ENCODE measurements around the gene PRSS23. TPM values are rescaled to one million over a fixed set of nuclear protein-coding genes. Genes with fewer than 3 reads are reported as not detected.

Gene PRSS23
- total and polyA plus RNA-seq, 9 donors, result 14.5 to 37.5 (median 26.1) TPM

DNA sequence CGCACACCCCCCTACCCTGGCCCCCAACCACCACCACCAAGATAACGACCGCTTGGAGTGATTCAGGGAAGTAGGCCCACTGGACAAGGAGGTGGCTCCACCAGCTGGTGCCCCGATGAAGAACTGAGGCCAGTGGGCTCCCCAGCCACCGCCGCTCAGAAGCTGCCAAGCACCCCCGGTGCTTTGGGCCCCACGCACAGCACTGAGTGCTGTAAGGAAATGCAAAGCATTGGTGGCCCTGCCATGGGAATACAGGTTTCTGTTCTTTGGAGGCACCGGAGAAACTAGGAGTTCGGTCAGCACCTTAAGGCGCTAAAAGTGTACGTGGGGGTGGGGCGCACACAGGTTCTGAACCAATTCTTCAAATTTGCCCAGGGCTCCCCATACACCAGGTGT, 664 bp upstream of the PRSS23 start:
- 42% methylated on average over 9 of the region's 13 CpGs for WGBS (ENCODE audit: insufficient coverage)

GRCh38 chr11:86800960-86801272, 574 bp downstream of the PRSS23 start:
- DNase-seq, result no peak
- Histone ChIP-seq H3K4me3 (ENCODE audit: low read length) (peak overlapping the region; percentile 65), H3K9me3 (replicated peaks; ENCODE audit: control insufficient read depth, low read depth, low read length) (no peaks in the 10 kb centered on the region), H3K4me1 (ENCODE audit: control insufficient read depth, insufficient read depth, low read length) (peaks cover 16% of the 10 kb centered on the region), H3K27me3 (ENCODE audit: control insufficient read depth, insufficient read depth, low read length) (peaks cover 5% of the 10 kb centered on the region), H3K36me3 (ENCODE audit: control insufficient read depth, insufficient read depth, low read length) (no peaks in the 10 kb centered on the region), H3K27ac (ENCODE audit: low read length) (no peak overlapping the region)
- WGBS (ENCODE audit: insufficient coverage), result 20% methylated on average over 1 of the region's 9 CpGs

More for the DNA sequence above, 664 bp upstream of the PRSS23 start:
- H3K9me3 ChIP-seq (replicated peaks; ENCODE audit: control insufficient read depth, low read depth, low read length), result no peaks in the 10 kb centered on the region
- no peak for DNase-seq
- H3K4me1 ChIP-seq (ENCODE audit: control insufficient read depth, insufficient read depth, low read length), result peaks cover 13% of the 10 kb centered on the region
- no peaks in the 10 kb centered on the region for H3K36me3 ChIP-seq (ENCODE audit: control insufficient read depth, insufficient read depth, low read length)
- peaks cover 5% of the 10 kb centered on the region for H3K27me3 ChIP-seq (ENCODE audit: control insufficient read depth, insufficient read depth, low read length)
- H3K27ac ChIP-seq (ENCODE audit: low read length), result no peak overlapping the region
- peak overlapping the region; percentile 39 for H3K4me3 ChIP-seq (ENCODE audit: low read length)

GRCh38 chr11:86801364-86801763, 1.0 kb downstream of the PRSS23 start:
- H3K27me3 ChIP-seq (ENCODE audit: control insufficient read depth, insufficient read depth, low read length), result peaks cover 5% of the 10 kb centered on the region
- no peak overlapping the region for H3K27ac ChIP-seq (ENCODE audit: low read length)
- H3K4me3 ChIP-seq (ENCODE audit: low read length), result peak overlapping the region; percentile 65
- 84% methylated on average over 2 of the region's 2 CpGs for WGBS (ENCODE audit: insufficient coverage)
- peaks cover 16% of the 10 kb centered on the region for H3K4me1 ChIP-seq (ENCODE audit: control insufficient read depth, insufficient read depth, low read length)
- no peak for DNase-seq
- H3K36me3 ChIP-seq (ENCODE audit: control insufficient read depth, insufficient read depth, low read length), result no peaks in the 10 kb centered on the region
- H3K9me3 ChIP-seq (replicated peaks; ENCODE audit: control insufficient read depth, low read depth, low read length), result no peaks in the 10 kb centered on the region

DNA sequence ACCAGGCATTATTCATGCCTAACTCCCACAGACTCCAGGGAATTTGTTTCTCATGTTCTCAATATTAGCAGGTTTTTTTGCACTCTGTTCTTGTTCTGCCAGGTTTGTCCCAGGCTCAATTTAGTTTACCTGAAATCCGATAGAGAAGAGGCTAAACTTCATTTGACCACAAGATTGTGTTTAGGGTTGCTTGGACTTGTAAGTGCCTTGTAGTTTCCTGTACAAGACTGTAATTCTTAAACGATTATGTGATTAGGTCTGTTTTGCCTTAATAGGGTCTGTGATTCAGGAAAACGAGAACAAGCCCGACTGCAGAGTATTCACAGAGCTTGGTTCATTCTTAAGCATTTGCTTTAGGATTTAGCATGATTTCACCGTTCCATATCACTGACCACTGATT, 1.8 kb downstream of the PRSS23 start:
- peaks cover 16% of the 10 kb centered on the region for H3K4me1 ChIP-seq (ENCODE audit: control insufficient read depth, insufficient read depth, low read length)
- no peak overlapping the region for H3K27ac ChIP-seq (ENCODE audit: low read length)
- no peaks in the 10 kb centered on the region for H3K9me3 ChIP-seq (replicated peaks; ENCODE audit: control insufficient read depth, low read depth, low read length)
- no peaks in the 10 kb centered on the region for H3K36me3 ChIP-seq (ENCODE audit: control insufficient read depth, insufficient read depth, low read length)
- no peak overlapping the region for H3K4me3 ChIP-seq (ENCODE audit: low read length)
- DNase-seq, result no peak
- H3K27me3 ChIP-seq (ENCODE audit: control insufficient read depth, insufficient read depth, low read length), result peaks cover 5% of the 10 kb centered on the region
- 83% methylated on average over 1 of the region's 5 CpGs for WGBS (ENCODE audit: insufficient coverage)

- WGBS (ENCODE audit: insufficient coverage), result no CpG with 5 or more reads among the region's 3 CpGs
- no peak overlapping the region for H3K4me3 ChIP-seq (ENCODE audit: low read length)
- no peaks in the 10 kb centered on the region for H3K9me3 ChIP-seq (replicated peaks; ENCODE audit: control insufficient read depth, low read depth, low read length)
- H3K36me3 ChIP-seq (ENCODE audit: control insufficient read depth, insufficient read depth, low read length), result no peaks in the 10 kb centered on the region
- H3K27ac ChIP-seq (ENCODE audit: low read length), result no peak overlapping the region
- H3K27me3 ChIP-seq (ENCODE audit: control insufficient read depth, insufficient read depth, low read length), result peaks cover 5% of the 10 kb centered on the region
- peaks cover 16% of the 10 kb centered on the region for H3K4me1 ChIP-seq (ENCODE audit: control insufficient read depth, insufficient read depth, low read length)
- DNase-seq, result peak; percentile 53
Measured at GRCh38 chr11:86802601-86803051, 2.3 kb downstream of the PRSS23 start.

- no peaks in the 10 kb centered on the region for H3K9me3 ChIP-seq (replicated peaks; ENCODE audit: control insufficient read depth, low read depth, low read length)
- H3K27ac ChIP-seq (ENCODE audit: low read length), result no peak overlapping the region
- H3K27me3 ChIP-seq (ENCODE audit: control insufficient read depth, insufficient read depth, low read length), result peaks cover 5% of the 10 kb centered on the region
- DNase-seq, result no peak
- H3K36me3 ChIP-seq (ENCODE audit: control insufficient read depth, insufficient read depth, low read length), result no peaks in the 10 kb centered on the region
- no CpG with 5 or more reads among the region's 5 CpGs for WGBS (ENCODE audit: insufficient coverage)
- H3K4me1 ChIP-seq (ENCODE audit: control insufficient read depth, insufficient read depth, low read length), result peaks cover 16% of the 10 kb centered on the region
- no peak overlapping the region for H3K4me3 ChIP-seq (ENCODE audit: low read length)
Measured at GRCh38 chr11:86803136-86804045, 3.0 kb downstream of the PRSS23 start.

DNA sequence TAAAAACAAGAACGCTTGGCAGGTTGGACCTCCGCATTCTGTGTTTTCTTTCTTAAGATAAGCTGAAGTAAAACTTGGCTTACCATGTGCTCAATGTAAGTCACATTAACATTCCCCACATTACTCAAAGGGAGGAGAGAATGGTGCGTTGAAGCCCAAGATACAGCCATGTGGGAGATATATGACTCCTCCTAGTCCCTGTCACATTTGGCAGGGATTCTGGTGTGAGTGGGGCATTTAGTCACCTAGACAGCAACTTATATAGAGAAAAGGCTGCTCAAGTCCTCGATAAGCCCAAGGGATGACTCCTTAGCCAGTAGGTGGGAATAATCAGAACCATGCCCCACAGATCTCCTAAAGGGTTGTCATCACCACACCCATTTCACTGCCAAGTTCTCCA, 4.6 kb downstream of the PRSS23 start:
- no peak overlapping the region for H3K27ac ChIP-seq (ENCODE audit: low read length)

DNA sequence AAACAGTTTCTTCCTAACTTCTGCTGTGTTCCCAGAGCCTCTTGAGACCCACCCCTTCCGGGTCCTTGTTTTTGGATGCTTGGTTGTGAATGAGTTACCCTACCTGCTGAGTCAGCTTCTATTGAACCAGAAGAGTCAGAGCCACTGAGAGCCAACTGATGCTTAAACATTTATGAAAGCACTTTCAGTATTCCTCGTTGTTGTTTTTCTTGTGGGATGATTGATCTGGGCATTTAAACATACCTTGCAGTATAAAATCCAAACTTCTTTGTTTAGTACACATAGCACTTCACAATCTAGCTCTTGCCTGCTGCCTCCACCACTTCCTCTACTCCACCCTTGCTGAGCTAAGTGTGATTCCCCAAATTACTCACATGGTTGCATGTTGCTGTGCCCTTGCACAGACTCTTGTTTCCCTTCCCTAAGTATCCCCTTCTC, 5.5 kb downstream of the PRSS23 start:
- Histone ChIP-seq H3K36me3 (ENCODE audit: control insufficient read depth, insufficient read depth, low read length) (no peaks in the 10 kb centered on the region), H3K27ac (ENCODE audit: low read length) (no peak overlapping the region), H3K9me3 (replicated peaks; ENCODE audit: control insufficient read depth, low read depth, low read length) (no peaks in the 10 kb centered on the region), H3K4me1 (ENCODE audit: control insufficient read depth, insufficient read depth, low read length) (peaks cover 8% of the 10 kb centered on the region), H3K4me3 (ENCODE audit: low read length) (no peak overlapping the region), H3K27me3 (ENCODE audit: control insufficient read depth, insufficient read depth, low read length) (peaks cover 1% of the 10 kb centered on the region)
- no CpG with 5 or more reads among the region's 2 CpGs for WGBS (ENCODE audit: insufficient coverage)
- DNase-seq, result no peak

More for the DNA sequence above, 4.6 kb downstream of the PRSS23 start:
- Histone ChIP-seq H3K9me3 (replicated peaks; ENCODE audit: control insufficient read depth, low read depth, low read length) (no peaks in the 10 kb centered on the region), H3K27me3 (ENCODE audit: control insufficient read depth, insufficient read depth, low read length) (peaks cover 5% of the 10 kb centered on the region), H3K4me3 (ENCODE audit: low read length) (no peak overlapping the region), H3K4me1 (ENCODE audit: control insufficient read depth, insufficient read depth, low read length) (peaks cover 12% of the 10 kb centered on the region), H3K36me3 (ENCODE audit: control insufficient read depth, insufficient read depth, low read length) (no peaks in the 10 kb centered on the region)
- no peak for DNase-seq
- 60% methylated on average over 1 of the region's 4 CpGs for WGBS (ENCODE audit: insufficient coverage)

DNA sequence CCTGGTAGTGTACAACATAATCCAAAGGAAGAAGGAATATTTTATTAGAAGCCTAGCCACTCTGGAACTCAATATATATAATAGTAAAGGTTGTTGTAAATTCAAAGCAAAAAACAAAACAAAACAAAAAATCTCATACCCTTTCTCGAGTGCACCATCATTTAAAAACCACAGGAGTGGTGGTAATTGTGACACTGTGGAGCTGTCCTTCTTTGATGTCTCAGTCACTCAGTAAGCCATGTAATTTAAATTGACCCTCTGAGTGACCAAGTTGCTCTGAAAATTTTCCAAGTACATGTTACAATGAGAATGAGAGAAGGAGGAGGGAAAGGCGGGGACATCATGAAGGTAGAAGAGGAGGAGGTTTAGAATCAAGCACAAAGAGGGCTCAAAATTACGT, 6.6 kb downstream of the PRSS23 start:
- WGBS (ENCODE audit: insufficient coverage), result 100% methylated on average over 1 of the region's 3 CpGs
- H3K27ac ChIP-seq (ENCODE audit: low read length), result no peak overlapping the region
- no peak for DNase-seq
- H3K4me1 ChIP-seq (ENCODE audit: control insufficient read depth, insufficient read depth, low read length), result peaks cover 3% of the 10 kb centered on the region
- no peaks in the 10 kb centered on the region for H3K9me3 ChIP-seq (replicated peaks; ENCODE audit: control insufficient read depth, low read depth, low read length)
- H3K36me3 ChIP-seq (ENCODE audit: control insufficient read depth, insufficient read depth, low read length), result no peaks in the 10 kb centered on the region
- H3K4me3 ChIP-seq (ENCODE audit: low read length), result no peak overlapping the region
- no peaks in the 10 kb centered on the region for H3K27me3 ChIP-seq (ENCODE audit: control insufficient read depth, insufficient read depth, low read length)

DNA sequence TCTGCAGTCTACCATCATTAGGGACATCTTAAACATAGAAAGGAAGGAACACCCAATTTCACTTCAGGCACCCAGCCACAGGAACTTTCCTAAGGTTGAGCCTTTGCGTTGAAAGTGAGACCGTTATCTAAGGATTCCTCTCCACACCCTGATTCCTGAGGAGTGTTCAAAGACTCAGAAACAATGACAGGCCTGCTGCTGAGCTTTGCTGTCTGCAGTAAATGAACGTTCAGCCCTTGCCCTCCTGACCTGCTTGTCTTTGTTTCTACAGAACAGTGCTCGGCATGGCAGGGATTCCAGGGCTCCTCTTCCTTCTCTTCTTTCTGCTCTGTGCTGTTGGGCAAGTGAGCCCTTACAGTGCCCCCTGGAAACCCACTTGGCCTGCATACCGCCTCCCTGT, 7.0 kb downstream of the PRSS23 start:
- Histone ChIP-seq H3K27me3 (ENCODE audit: control insufficient read depth, insufficient read depth, low read length) (no peaks in the 10 kb centered on the region), H3K4me3 (ENCODE audit: low read length) (no peak overlapping the region), H3K27ac (ENCODE audit: low read length) (no peak overlapping the region), H3K4me1 (ENCODE audit: control insufficient read depth, insufficient read depth, low read length) (peaks cover 3% of the 10 kb centered on the region), H3K9me3 (replicated peaks; ENCODE audit: control insufficient read depth, low read depth, low read length) (no peaks in the 10 kb centered on the region), H3K36me3 (ENCODE audit: control insufficient read depth, insufficient read depth, low read length) (no peaks in the 10 kb centered on the region)
- no peak for DNase-seq
- 65% methylated on average over 5 of the region's 5 CpGs for WGBS (ENCODE audit: insufficient coverage)

Measured in muscle of leg (tissue), 11 donors.